Suprapubic skin (tissue), 4 donors: Measurements from ENCODE around the gene RRP1.

Source experiments
- POLR2A ChIP-seq, 2 donors: fragments of 450-650 bp; IDR thresholded peaks; one replicate each; pipeline ENCODE4 v1.6.1; 2017; ENCODE audit warnings: antibody characterized with exemption in 2 of 2, mild to moderate bottlenecking in 2 of 2, moderate library complexity in 2 of 2
- POLR2AphosphoS5 ChIP-seq, 3 donors: sonication (generic); formaldehyde crosslinking; IDR thresholded peaks; one replicate each; pipeline ENCODE4 v1.6.1; 2017; ENCODE audit warnings: antibody characterized with exemption in 3 of 3

- no peak for TF ChIP-seq POLR2A (IDR thresholded peaks at IDR 0.05)
- no peak for TF ChIP-seq POLR2AphosphoS5 (IDR thresholded peaks at IDR 0.05)
Measured at GRCh38 chr21:43755820-43756594, 33.4 kb upstream of the RRP1 start.
